HG03520 (cell line): Measurements from ENCODE around the gene TMEM178A.
"Not testable (repeated sequence)": the region's sequence is repeated elsewhere in the genome, so short reads cannot be mapped to it uniquely, and the experiment has no call there.

Experiments
- ATAC-seq: cut with Tn5 transposase; IDR thresholded peaks from one replicate; pipeline ENCODE4 v1.9.1; 2021; ENCODE audit warnings: mild to moderate bottlenecking, moderate library complexity; ENCODE audit not compliant: unreplicated experiment

Gene TMEM178A

GRCh38 chr2:39708003-39708402 is 42.3 kb downstream of the TMEM178A start:
- no peak for ATAC-seq

GRCh38 chr2:39710807-39711206 is 45.1 kb downstream of the TMEM178A start:
- no peak for ATAC-seq

GRCh38 chr2:39712953-39713352 is 47.2 kb downstream of the TMEM178A start:
- ATAC-seq, result no peak

- no peak for ATAC-seq
Observed at GRCh38 chr2:39715095-39715494, 49.4 kb downstream of the TMEM178A start.

GRCh38 chr2:39715822-39716221 is 50.1 kb downstream of the TMEM178A start:
- no peak for ATAC-seq

GRCh38 chr2:39717067-39717466 is 51.4 kb downstream of the TMEM178A start:
- ATAC-seq, result no peak

- ATAC-seq, result no peak
Observed at GRCh38 chr2:39718483-39718882, 52.8 kb downstream of the TMEM178A start.

GRCh38 chr2:39719317-39719716 is 53.6 kb downstream of the TMEM178A start:
- no peak for ATAC-seq

- ATAC-seq, result no peak
Observed at GRCh38 chr2:39720970-39721369, 55.3 kb downstream of the TMEM178A start.

- no peak for ATAC-seq
Observed at GRCh38 chr2:39723497-39723896, 57.8 kb downstream of the TMEM178A start.

- no peak for ATAC-seq
Observed at GRCh38 chr2:39723946-39724827, 58.5 kb downstream of the TMEM178A start.

- no peak for ATAC-seq
Observed at GRCh38 chr2:39724828-39725144, 59.1 kb downstream of the TMEM178A start.

GRCh38 chr2:39725401-39725800 is 59.7 kb downstream of the TMEM178A start:
- no peak for ATAC-seq

GRCh38 chr2:39728085-39728484 is 62.4 kb downstream of the TMEM178A start:
- ATAC-seq, result not testable (repeated sequence)

- peak; percentile 63 for ATAC-seq
Observed at GRCh38 chr2:39728941-39729351, 63.2 kb downstream of the TMEM178A start.

GRCh38 chr2:39730276-39730675 is 64.6 kb downstream of the TMEM178A start:
- ATAC-seq, result no peak

- no peak for ATAC-seq
Observed at GRCh38 chr2:39730685-39731302, 65.1 kb downstream of the TMEM178A start.

- ATAC-seq, result no peak
Observed at GRCh38 chr2:39731546-39731945, 65.8 kb downstream of the TMEM178A start.

GRCh38 chr2:39732482-39732881 is 66.8 kb downstream of the TMEM178A start:
- ATAC-seq, result no peak

- ATAC-seq, result no peak
Observed at GRCh38 chr2:39733070-39733674, 67.5 kb downstream of the TMEM178A start.

- ATAC-seq, result no peak
Observed at GRCh38 chr2:39734445-39734844, 68.7 kb downstream of the TMEM178A start.

- no peak for ATAC-seq
Observed at GRCh38 chr2:39735648-39736047, 69.9 kb downstream of the TMEM178A start.
